Hematopoietic multipotent progenitor cell treated with erythropoietin and hydrocortisone succinate and interleukin-3 and kit ligand, for 8 days (in vitro differentiated cells): ENCODE results near the gene CPLANE2.
"Not testable (repeated sequence)": the region's sequence is repeated elsewhere in the genome, so short reads cannot be mapped to it uniquely, and the experiment has no call there.

Experiments used
- DNase-seq: peaks from one replicate; pipeline ENCODE4 v3.0.0-alpha.2; 2015

CPLANE2 gene

GRCh38 chr1:16248603-16249516, 11.9 kb upstream of the CPLANE2 start:
- peak; percentile 96 for DNase-seq

GRCh38 chr1:16248007-16248436, 11.0 kb upstream of the CPLANE2 start:
- DNase-seq, result no peak

- no peak for DNase-seq
These were observed 10.5 kb upstream of the CPLANE2 start for GRCh38 chr1:16247441-16247840.

- DNase-seq, result no peak
These were observed 10.0 kb upstream of the CPLANE2 start for GRCh38 chr1:16246961-16247360.

GRCh38 chr1:16246239-16246638, 9.3 kb upstream of the CPLANE2 start:
- DNase-seq, result not testable (repeated sequence)

GRCh38 chr1:16245476-16246196, 8.7 kb upstream of the CPLANE2 start:
- no peak for DNase-seq

- no peak for DNase-seq
These were observed 7.8 kb upstream of the CPLANE2 start for GRCh38 chr1:16244650-16245285.

- DNase-seq, result peak; percentile 92
These were observed 7.1 kb upstream of the CPLANE2 start for GRCh38 chr1:16243936-16244649.

GRCh38 chr1:16243215-16243610, 6.2 kb upstream of the CPLANE2 start:
- DNase-seq, result peak; percentile 83

- no peak for DNase-seq
These were observed 5.7 kb upstream of the CPLANE2 start for GRCh38 chr1:16242556-16243214.

GRCh38 chr1:16241221-16241708, 4.3 kb upstream of the CPLANE2 start:
- no peak for DNase-seq

- DNase-seq, result no peak
These were observed 3.0 kb upstream of the CPLANE2 start for GRCh38 chr1:16239972-16240491.

GRCh38 chr1:16237343-16237830, 404 bp upstream of the CPLANE2 start:
- no peak for DNase-seq

GRCh38 chr1:16235944-16236510, 956 bp downstream of the CPLANE2 start:
- peak; percentile 90 for DNase-seq

- DNase-seq, result no peak
These were observed 1.6 kb downstream of the CPLANE2 start for GRCh38 chr1:16235347-16235746.

GRCh38 chr1:16233431-16233830, 3.6 kb downstream of the CPLANE2 start:
- no peak for DNase-seq

GRCh38 chr1:16232316-16232710, 4.7 kb downstream of the CPLANE2 start:
- no peak for DNase-seq

GRCh38 chr1:16231331-16232315, 5.4 kb downstream of the CPLANE2 start:
- peak; percentile 19 for DNase-seq

GRCh38 chr1:16230744-16231143, 6.2 kb downstream of the CPLANE2 start:
- DNase-seq, result no peak
